Loucy (cell line): Measurements from ENCODE around the gene NLRC5.

Experiments used
- EZH2phosphoT487 ChIP-seq: fragments of 200-600 bp; IDR thresholded peaks from 2 replicates; pipeline ENCODE4 v1.6.1; 2018; ENCODE audit warnings: antibody characterized with exemption, mild to moderate bottlenecking, moderate library complexity, borderline replicate concordance
- TF ChIP-seq, protein P1 (sequence below): fragments of 200-600 bp; sonication (generic); conservative IDR thresholded peaks from 2 replicates; pipeline ENCODE4 v1.5.1; 2014; ENCODE audit warnings: mild to moderate bottlenecking, antibody characterized with exemption, low read length

DNA sequence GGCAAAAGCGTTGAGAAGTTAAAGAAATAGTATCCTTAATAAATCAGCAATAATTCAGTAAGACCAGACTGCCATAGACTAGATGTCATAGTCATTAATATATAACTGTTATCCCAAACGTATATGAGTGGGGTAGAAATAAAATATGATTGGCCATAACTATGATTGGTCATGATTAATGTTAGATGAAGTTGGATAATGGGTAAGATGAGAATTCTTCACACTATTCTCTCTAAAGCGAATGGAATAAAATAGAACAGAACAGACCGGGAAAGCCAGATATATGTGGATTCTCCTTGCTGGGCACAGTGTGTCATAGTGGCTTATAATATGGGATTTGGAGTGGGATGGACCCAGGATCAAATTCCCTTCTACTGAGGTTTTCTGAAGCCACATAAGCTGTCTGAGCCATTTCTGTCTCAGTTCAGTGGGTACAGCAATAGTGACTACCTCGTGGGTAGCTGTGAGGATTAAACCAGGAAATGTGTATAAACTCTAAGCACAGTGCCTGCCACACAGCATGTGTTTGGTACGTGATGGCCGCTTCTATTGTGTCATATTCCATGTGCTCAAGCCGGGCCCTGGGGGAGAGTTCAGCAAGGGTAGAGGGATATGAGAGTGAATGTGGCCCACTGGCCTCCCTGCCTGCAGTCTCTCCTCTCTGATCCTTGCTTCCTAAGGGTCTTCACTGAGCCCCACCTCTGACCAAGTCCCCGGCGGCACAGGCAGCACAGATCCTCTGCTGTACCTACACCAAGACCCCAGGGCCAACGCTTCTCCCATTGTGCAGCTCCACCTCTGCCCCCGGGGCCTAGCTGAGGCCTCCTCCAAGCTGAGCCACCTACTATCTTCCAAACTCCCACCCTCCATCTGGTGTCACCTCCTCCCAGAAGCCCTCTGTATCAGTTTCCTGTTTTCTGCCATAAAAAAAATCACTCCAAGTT lies 23.9 kb upstream of the NLRC5 start:
- TF ChIP-seq, protein P1, sequence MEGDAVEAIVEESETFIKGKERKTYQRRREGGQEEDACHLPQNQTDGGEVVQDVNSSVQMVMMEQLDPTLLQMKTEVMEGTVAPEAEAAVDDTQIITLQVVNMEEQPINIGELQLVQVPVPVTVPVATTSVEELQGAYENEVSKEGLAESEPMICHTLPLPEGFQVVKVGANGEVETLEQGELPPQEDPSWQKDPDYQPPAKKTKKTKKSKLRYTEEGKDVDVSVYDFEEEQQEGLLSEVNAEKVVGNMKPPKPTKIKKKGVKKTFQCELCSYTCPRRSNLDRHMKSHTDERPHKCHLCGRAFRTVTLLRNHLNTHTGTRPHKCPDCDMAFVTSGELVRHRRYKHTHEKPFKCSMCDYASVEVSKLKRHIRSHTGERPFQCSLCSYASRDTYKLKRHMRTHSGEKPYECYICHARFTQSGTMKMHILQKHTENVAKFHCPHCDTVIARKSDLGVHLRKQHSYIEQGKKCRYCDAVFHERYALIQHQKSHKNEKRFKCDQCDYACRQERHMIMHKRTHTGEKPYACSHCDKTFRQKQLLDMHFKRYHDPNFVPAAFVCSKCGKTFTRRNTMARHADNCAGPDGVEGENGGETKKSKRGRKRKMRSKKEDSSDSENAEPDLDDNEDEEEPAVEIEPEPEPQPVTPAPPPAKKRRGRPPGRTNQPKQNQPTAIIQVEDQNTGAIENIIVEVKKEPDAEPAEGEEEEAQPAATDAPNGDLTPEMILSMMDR: no peak
- no peak for TF ChIP-seq EZH2phosphoT487
